ENCODE results near the gene TTLL11. TPM values are rescaled to one million over a fixed set of nuclear protein-coding genes. Genes with fewer than 3 reads are reported as not detected.

The TTLL11 gene
- total RNA-seq, 4 donors from 2014 or later: 3.2 to 11.8 (median 9.0) TPM

- Histone ChIP-seq H3K9me3 (no peaks in the 10 kb centered on the region), H3K4me3 (no peak overlapping the region), H3K36me3 (no peaks in the 10 kb centered on the region), H3K4me1 (peaks cover 0 to 9% (median 0%) of the 10 kb centered on the region in 3 donors), H3K27me3 (no peaks in the 10 kb centered on the region), H3K27ac (no peak overlapping the region)
- intact Hi-C loops (cut with DNase I): no loop called here
- 27 to 53% methylated on average over 2 to 4 of the region's 4 CpGs for WGBS, 2 donors
- no peak for TF ChIP-seq CTCF (IDR thresholded peaks at IDR 0.05)
- TF ChIP-seq POLR2A (IDR thresholded peaks at IDR 0.05): no peak
- DNase-seq: no peak
These were observed 134.6 kb downstream of the TTLL11 start for GRCh38 chr9:121958530-121958929.

GRCh38 chr9:121956808-121957207, 136.3 kb downstream of the TTLL11 start:
- intact Hi-C loops (cut with DNase I): no loop called here
- Histone ChIP-seq H3K4me3 (no peak overlapping the region), H3K27ac (no peak overlapping the region), H3K9me3 (no peaks in the 10 kb centered on the region), H3K36me3 (no peaks in the 10 kb centered on the region), H3K27me3 (no peaks in the 10 kb centered on the region), H3K4me1 (peaks cover 0 to 6% (median 0%) of the 10 kb centered on the region in 3 donors)
- TF ChIP-seq CTCF (IDR thresholded peaks at IDR 0.05) (no peak), POLR2A (IDR thresholded peaks at IDR 0.05) (no peak)
- WGBS, 2 donors: 85 to 96% methylated on average over 3 to 6 of the region's 6 CpGs
- no peak for DNase-seq

GRCh38 chr9:121955649-121956048, 137.5 kb downstream of the TTLL11 start:
- Histone ChIP-seq H3K4me3 (no peak overlapping the region), H3K27ac (no peak overlapping the region), H3K9me3 (no peaks in the 10 kb centered on the region), H3K4me1 (peaks cover 0 to 6% (median 0%) of the 10 kb centered on the region in 3 donors), H3K36me3 (no peaks in the 10 kb centered on the region), H3K27me3 (no peaks in the 10 kb centered on the region)
- intact Hi-C loops (cut with DNase I): no loop called here
- no peak for DNase-seq
- TF ChIP-seq CTCF (IDR thresholded peaks at IDR 0.05) (no peak), POLR2A (IDR thresholded peaks at IDR 0.05) (no peak)
- 77 to 89% methylated on average over 1 of the region's 1 CpG for WGBS, 2 donors

GRCh38 chr9:121954477-121955140, 138.5 kb downstream of the TTLL11 start:
- no peak for DNase-seq
- TF ChIP-seq POLR2A (IDR thresholded peaks at IDR 0.05) (no peak), CTCF (IDR thresholded peaks at IDR 0.05) (no peak)
- 63 to 64% methylated on average over 7 of the region's 7 CpGs for WGBS, 2 donors

GRCh38 chr9:121952611-121953010, 140.5 kb downstream of the TTLL11 start:
- 50 to 53% methylated on average over 3 of the region's 3 CpGs for WGBS, 2 donors
- no peak overlapping the region for H3K27ac ChIP-seq
- TF ChIP-seq CTCF (IDR thresholded peaks at IDR 0.05): no peak
- no peak for TF ChIP-seq POLR2A (IDR thresholded peaks at IDR 0.05)
- no peak for DNase-seq
- H3K36me3 ChIP-seq: no peaks in the 10 kb centered on the region
- no peak overlapping the region for H3K4me3 ChIP-seq
- no peaks in the 10 kb centered on the region for H3K9me3 ChIP-seq
- intact Hi-C loops (cut with DNase I): no loop called here
- H3K4me1 ChIP-seq: peaks cover 0 to 6% (median 0%) of the 10 kb centered on the region in 3 donors
- H3K27me3 ChIP-seq: no peaks in the 10 kb centered on the region

More at GRCh38 chr9:121954477-121955140, 138.5 kb downstream of the TTLL11 start:
- H3K36me3 ChIP-seq: no peaks in the 10 kb centered on the region
- H3K9me3 ChIP-seq: no peaks in the 10 kb centered on the region
- intact Hi-C loops (cut with DNase I): no loop called here
- no peak overlapping the region for H3K4me3 ChIP-seq
- H3K27ac ChIP-seq: no peak overlapping the region
- H3K4me1 ChIP-seq: peaks cover 0 to 6% (median 0%) of the 10 kb centered on the region in 3 donors
- H3K27me3 ChIP-seq: no peaks in the 10 kb centered on the region
